SK-N-SH (cell line): ENCODE measurements around the gene TMEM147. TPM values are rescaled to one million over a fixed set of nuclear protein-coding genes. Genes with fewer than 3 reads are reported as not detected.

Experiments
- CTCF ChIA-PET: fragments of 300-600, 350-600 bp; formaldehyde crosslinking; extraction: SDS; loops from one replicate; lab custom pipeline; 2021; lab: Yijun Ruan, JAX
- POLR2A ChIA-PET: fragments of 350-600 bp; sonication (Branson Sonifier 250); formaldehyde crosslinking; extraction: SDS; loops from one replicate; lab custom pipeline; 2020; ENCODE audit warnings: antibody characterized with exemption, inconsistent platforms; lab: Yijun Ruan, JAX
- DNase-seq: peaks from one replicate; pipeline ENCODE4 v3.0.0; 2012
- H2AFZ ChIP-seq: fragments of 200-600 bp; sonication (generic); 2 replicates; pipeline ENCODE4 v1.8.1; 2016; ENCODE audit warnings: antibody characterized with exemption, mild to moderate bottlenecking, low read depth
- H3F3A ChIP-seq: fragments of 200-600 bp; sonication (generic); replicated peaks from 2 replicates; pipeline ENCODE3; 2016; ENCODE audit warnings: antibody characterized with exemption, mild to moderate bottlenecking; ENCODE audit not compliant: insufficient read depth
- H3K27ac ChIP-seq, 2 experiments: fragments of 200-500 bp in 1 of 2; fragments of 200-600 bp in 1 of 2; sonication (Bioruptor generic) in 1 of 2; sonication (generic), shearing (Covaris generic) in 1 of 2; 2 replicates each; pipeline versions ENCODE4 v1.5.1 to v1.6.1; 2014 to 2016; ENCODE audit warnings: low read depth in 2 of 2, inconsistent platforms in 1 of 2, low read length in 1 of 2, mild to moderate bottlenecking in 1 of 2, mixed read lengths in 1 of 2
- H3K27me3 ChIP-seq: fragments of 200-600 bp; sonication (generic), shearing (Covaris generic); 2 replicates; pipeline ENCODE4 v1.6.1; 2016; ENCODE audit warnings: mixed run types; ENCODE audit not compliant: insufficient read depth
- H3K36me3 ChIP-seq, 2 experiments: fragments of 200-500 bp in 1 of 2; fragments of 200-600 bp in 1 of 2; sonication (Bioruptor generic) in 1 of 2; sonication (generic) in 1 of 2; replicated peaks in 1 of 2; 2 replicates each; pipeline versions ENCODE3 to v1.5.1; 2014 to 2016; ENCODE audit warnings: low read length in 1 of 2, mild to moderate bottlenecking in 1 of 2; ENCODE audit not compliant: insufficient read depth in 2 of 2, control insufficient read depth in 1 of 2
- H3K4me1 ChIP-seq, 2 experiments: fragments of 200-500 bp in 1 of 2; fragments of 200-600 bp in 1 of 2; sonication (Bioruptor generic) in 1 of 2; sonication (generic), shearing (Covaris generic) in 1 of 2; 2 replicates each; pipeline versions ENCODE4 v1.5.1 to v1.6.1; 2014 to 2016; ENCODE audit warnings: low read depth in 1 of 2, low read length in 1 of 2, mixed run types in 1 of 2; ENCODE audit not compliant: insufficient read depth in 2 of 2, control insufficient read depth in 1 of 2
- H3K4me2 ChIP-seq: fragments of 200-600 bp; sonication (generic), shearing (Covaris generic); 2 replicates; pipeline ENCODE4 v1.6.1; 2017; ENCODE audit warnings: mixed run types
- H3K4me3 ChIP-seq, 2 experiments: fragments of 200-500 bp in 1 of 2; fragments of 200-600 bp in 1 of 2; sonication (Bioruptor generic) in 1 of 2; sonication (generic), shearing (Covaris generic) in 1 of 2; 2 replicates each; pipeline versions ENCODE4 v1.5.1 to v1.8.1; 2014 to 2016; ENCODE audit warnings: low read depth in 2 of 2, inconsistent platforms in 1 of 2, low read length in 1 of 2, mild to moderate bottlenecking in 1 of 2, mixed read lengths in 1 of 2, moderate library complexity in 1 of 2
- H3K79me2 ChIP-seq: fragments of 200-600 bp; sonication (generic); 2 replicates; pipeline ENCODE4 v1.8.1; 2017; ENCODE audit warnings: mild to moderate bottlenecking; ENCODE audit not compliant: insufficient read depth
- H3K9ac ChIP-seq: fragments of 200-600 bp; sonication (generic); 2 replicates; pipeline ENCODE4 v1.6.1; 2017; ENCODE audit warnings: mixed run types
- H3K9me2 ChIP-seq: fragments of 200-600 bp; sonication (generic); 2 replicates; pipeline ENCODE4 v1.6.1; 2017; ENCODE audit warnings: mixed run types
- H3K9me3 ChIP-seq: fragments of 200-600 bp; sonication (generic); 2 replicates; pipeline ENCODE4 v1.6.1; 2017; ENCODE audit warnings: mixed run types, mild to moderate bottlenecking, moderate library complexity
- H4K20me1 ChIP-seq: fragments of 200-600 bp; sonication (generic); 2 replicates; pipeline ENCODE4 v1.6.1; 2017; ENCODE audit warnings: mild to moderate bottlenecking, mixed run types; ENCODE audit not compliant: insufficient read depth
- EZH2phosphoT487 ChIP-seq: fragments of 200-600 bp; sonication (generic); IDR thresholded peaks from 2 replicates; pipeline ENCODE4 v1.6.1; 2017; ENCODE audit warnings: low read depth, mixed run types, mild to moderate bottlenecking, antibody characterized with exemption, moderate library complexity, borderline replicate concordance
- FOSL2 ChIP-seq: IDR thresholded peaks from 2 replicates; pipeline ENCODE4 v1.4.0; 2012; ENCODE audit warnings: low read depth, mild to moderate bottlenecking, moderate library complexity, borderline replicate concordance
- FOXM1 ChIP-seq: IDR thresholded peaks from 2 replicates; pipeline ENCODE4 v1.4.0; 2012; ENCODE audit warnings: low read depth, mild to moderate bottlenecking
- GABPA ChIP-seq: IDR thresholded peaks from 2 replicates; pipeline ENCODE4 v1.4.0; 2012; ENCODE audit warnings: low read depth, mild to moderate bottlenecking
- JUND ChIP-seq: IDR thresholded peaks from 2 replicates; pipeline ENCODE4 v1.4.0; 2012
- MEF2A ChIP-seq: IDR thresholded peaks from 2 replicates; pipeline ENCODE4 v1.4.0; 2012; ENCODE audit warnings: low read depth, borderline replicate concordance
- NRF1 ChIP-seq: IDR thresholded peaks from 2 replicates; pipeline ENCODE4 v1.6.1; 2012; ENCODE audit warnings: low read depth, mild to moderate bottlenecking, low read length
- POLR2AphosphoS5 ChIP-seq: IDR thresholded peaks from 2 replicates; pipeline ENCODE4 v1.6.1; 2012; ENCODE audit warnings: low read depth, low read length
- RXRA ChIP-seq: IDR thresholded peaks from 2 replicates; pipeline ENCODE4 v1.4.0; 2012; ENCODE audit warnings: low read depth, mild to moderate bottlenecking, borderline replicate concordance
- SIN3A ChIP-seq: IDR thresholded peaks from 2 replicates; pipeline ENCODE4 v1.6.1; 2012; ENCODE audit warnings: low read depth, mild to moderate bottlenecking, low read length, moderate library complexity, borderline replicate concordance
- SMC3 ChIP-seq: IDR thresholded peaks from 2 replicates; pipeline ENCODE4 v1.6.1; 2012; ENCODE audit warnings: low read depth, low read length, improper control_type of control experiment
- TAF1 ChIP-seq: IDR thresholded peaks from 2 replicates; pipeline ENCODE4 v1.6.1; 2012; ENCODE audit warnings: low read depth, mild to moderate bottlenecking, low read length, moderate library complexity, borderline replicate concordance
- WGBS: methylation state at CpG from one replicate; pipeline ENCODE4 v1.1.6; 2017; ENCODE audit warnings: low lambda C conversion rate; 5-methylcytosine and 5-hydroxymethylcytosine counted together
- polyA plus RNA-seq, 3 experiments: library from polyadenylated mRNA; depleted of rRNA; stranded (reverse); fragments of >200 nt; gene quantifications; 2 replicates each; pipeline ENCODE4 v1.2.3, GENCODE V29; 2012
- TF ChIP-seq, protein P1 (sequence below): fragments of 150-350 bp; IDR thresholded peaks from 2 replicates; pipeline ENCODE4 v1.6.1; 2017; ENCODE audit warnings: antibody characterized with exemption, low read length, low read depth, borderline replicate concordance
- TF ChIP-seq, protein P2 (sequence below): IDR thresholded peaks from 2 replicates; pipeline ENCODE4 v1.4.0; 2012; ENCODE audit warnings: low read depth, borderline replicate concordance
- TF ChIP-seq, protein P3 (sequence below): fragments of 150-350 bp; IDR thresholded peaks from 2 replicates; pipeline ENCODE4 v1.6.1; 2016; ENCODE audit warnings: mild to moderate bottlenecking, low read depth, low read length
- TF ChIP-seq, protein P4 (sequence below): IDR thresholded peaks from 2 replicates; pipeline ENCODE4 v1.4.0; 2012; ENCODE audit warnings: low read depth

The TMEM147 gene
- polyA plus RNA-seq, 1 of the 3 experiments (the other 2 are of a cell fraction), result 202 TPM

DNA sequence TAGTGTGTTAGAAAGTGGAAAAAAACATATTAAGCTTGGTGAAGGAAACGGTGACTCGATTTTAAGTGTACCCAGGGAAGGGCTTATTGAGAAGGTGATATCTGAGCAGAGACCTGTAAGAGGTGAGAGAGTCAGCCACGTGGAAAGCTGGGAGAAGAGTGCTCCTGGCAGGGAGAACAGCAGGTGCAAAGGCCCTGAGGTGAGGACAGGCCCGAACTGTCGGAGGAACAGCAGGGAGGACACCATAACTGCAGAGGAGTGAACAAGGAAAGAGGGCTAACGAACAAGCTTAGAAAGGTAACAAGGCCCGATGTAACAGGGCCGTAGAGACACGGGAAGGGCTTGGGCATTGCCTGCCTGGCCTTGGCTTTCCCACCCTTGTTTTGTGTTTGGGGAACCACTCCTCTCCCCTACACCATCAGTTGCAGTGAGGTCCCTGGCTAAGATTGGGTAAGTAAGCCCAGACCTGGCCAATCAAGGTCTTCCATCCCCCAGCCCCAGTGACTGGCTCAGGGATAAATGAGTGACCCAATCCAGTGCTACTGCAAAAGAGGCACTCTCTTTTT, 10.7 kb downstream of the TMEM147 start:
- Histone ChIP-seq H3K4me2 (no peak overlapping the region), H3K27ac (no peak overlapping the region), H3K36me3 (no peaks in the 10 kb centered on the region), H3K4me3 (no peak overlapping the region), H4K20me1 (no peaks in the 10 kb centered on the region), H3K9me3 (no peaks in the 10 kb centered on the region), H3K4me1 (peaks cover 0 to 11% of the 10 kb centered on the region in 2 experiments; a peak in 1 of 4 replicates), H3K27me3 (peaks cover 26% of the 10 kb centered on the region), H2AFZ (no peak overlapping the region), H3F3A (no peaks in the 10 kb centered on the region), H3K9ac (no peak overlapping the region), H3K79me2 (no peaks in the 10 kb centered on the region), H3K9me2 (no peaks in the 10 kb centered on the region)
- TF ChIP-seq TAF1, result no peak
- TF ChIP-seq EZH2phosphoT487, result no peak
- no peak for TF ChIP-seq MEF2A
- no peak for TF ChIP-seq FOXM1
- TF ChIP-seq, protein P1, sequence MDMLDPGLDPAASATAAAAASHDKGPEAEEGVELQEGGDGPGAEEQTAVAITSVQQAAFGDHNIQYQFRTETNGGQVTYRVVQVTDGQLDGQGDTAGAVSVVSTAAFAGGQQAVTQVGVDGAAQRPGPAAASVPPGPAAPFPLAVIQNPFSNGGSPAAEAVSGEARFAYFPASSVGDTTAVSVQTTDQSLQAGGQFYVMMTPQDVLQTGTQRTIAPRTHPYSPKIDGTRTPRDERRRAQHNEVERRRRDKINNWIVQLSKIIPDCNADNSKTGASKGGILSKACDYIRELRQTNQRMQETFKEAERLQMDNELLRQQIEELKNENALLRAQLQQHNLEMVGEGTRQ, result no peak
- TF ChIP-seq POLR2AphosphoS5, result no peak
- no peak for TF ChIP-seq JUND
- no peak for DNase-seq
- POLR2A ChIA-PET, result no interaction called here
- CTCF ChIA-PET, result interaction anchor here (0.7 to 3.9 kb wide), 15 partner anchors 9 to 264 kb away, joined by 3 to 15 read pairs (median 4); partner anchors contain the start of gene HAUS5
- 74% methylated on average over 9 of the region's 9 CpGs for WGBS

DNA sequence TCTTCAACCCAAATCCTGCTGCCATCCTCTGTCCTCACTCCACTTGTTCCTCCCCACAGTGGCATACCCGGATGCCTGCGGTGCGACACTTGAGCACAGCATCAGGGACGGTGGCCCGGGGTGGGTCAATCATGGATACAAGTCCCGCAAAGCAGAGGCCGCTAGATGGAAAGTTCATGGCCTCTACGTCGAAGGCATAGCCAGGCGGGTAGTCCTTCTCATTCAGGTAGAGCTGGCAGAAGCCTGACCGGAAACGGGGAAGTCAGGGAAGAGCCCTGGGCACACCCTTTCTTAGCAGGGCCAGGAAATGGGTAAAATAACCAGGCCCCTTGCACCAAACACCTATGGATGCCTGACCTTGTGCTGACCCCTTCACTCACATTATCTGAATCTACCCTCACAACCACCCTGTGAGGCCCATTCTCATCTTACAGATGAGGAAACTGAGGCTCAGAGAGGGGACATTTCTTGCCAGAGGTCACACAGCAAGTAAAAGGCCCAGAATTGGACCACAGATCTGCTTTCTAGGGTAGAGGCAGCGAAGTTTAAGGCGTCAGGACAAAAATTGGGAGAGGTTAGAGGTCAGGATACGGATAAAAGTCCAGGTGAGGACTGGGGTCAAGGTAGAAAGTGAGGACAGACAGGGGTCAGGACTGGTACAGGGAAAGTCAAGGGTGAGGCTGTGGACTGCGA, 11.6 kb downstream of the TMEM147 start:
- peaks cover 35% of the 10 kb centered on the region for H3K27me3 ChIP-seq
- TF ChIP-seq, protein P2, sequence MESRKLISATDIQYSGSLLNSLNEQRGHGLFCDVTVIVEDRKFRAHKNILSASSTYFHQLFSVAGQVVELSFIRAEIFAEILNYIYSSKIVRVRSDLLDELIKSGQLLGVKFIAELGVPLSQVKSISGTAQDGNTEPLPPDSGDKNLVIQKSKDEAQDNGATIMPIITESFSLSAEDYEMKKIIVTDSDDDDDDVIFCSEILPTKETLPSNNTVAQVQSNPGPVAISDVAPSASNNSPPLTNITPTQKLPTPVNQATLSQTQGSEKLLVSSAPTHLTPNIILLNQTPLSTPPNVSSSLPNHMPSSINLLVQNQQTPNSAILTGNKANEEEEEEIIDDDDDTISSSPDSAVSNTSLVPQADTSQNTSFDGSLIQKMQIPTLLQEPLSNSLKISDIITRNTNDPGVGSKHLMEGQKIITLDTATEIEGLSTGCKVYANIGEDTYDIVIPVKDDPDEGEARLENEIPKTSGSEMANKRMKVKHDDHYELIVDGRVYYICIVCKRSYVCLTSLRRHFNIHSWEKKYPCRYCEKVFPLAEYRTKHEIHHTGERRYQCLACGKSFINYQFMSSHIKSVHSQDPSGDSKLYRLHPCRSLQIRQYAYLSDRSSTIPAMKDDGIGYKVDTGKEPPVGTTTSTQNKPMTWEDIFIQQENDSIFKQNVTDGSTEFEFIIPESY, result no peak
- no peak for TF ChIP-seq GABPA
- no peak for TF ChIP-seq NRF1
- TF ChIP-seq POLR2AphosphoS5, result no peak
- no peak for TF ChIP-seq FOSL2
- no peak for TF ChIP-seq JUND
- no peak for TF ChIP-seq RXRA
- TF ChIP-seq SMC3, result no peak
- TF ChIP-seq, protein P3, sequence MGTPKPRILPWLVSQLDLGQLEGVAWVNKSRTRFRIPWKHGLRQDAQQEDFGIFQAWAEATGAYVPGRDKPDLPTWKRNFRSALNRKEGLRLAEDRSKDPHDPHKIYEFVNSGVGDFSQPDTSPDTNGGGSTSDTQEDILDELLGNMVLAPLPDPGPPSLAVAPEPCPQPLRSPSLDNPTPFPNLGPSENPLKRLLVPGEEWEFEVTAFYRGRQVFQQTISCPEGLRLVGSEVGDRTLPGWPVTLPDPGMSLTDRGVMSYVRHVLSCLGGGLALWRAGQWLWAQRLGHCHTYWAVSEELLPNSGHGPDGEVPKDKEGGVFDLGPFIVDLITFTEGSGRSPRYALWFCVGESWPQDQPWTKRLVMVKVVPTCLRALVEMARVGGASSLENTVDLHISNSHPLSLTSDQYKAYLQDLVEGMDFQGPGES, result no peak
- TF ChIP-seq, protein P4, sequence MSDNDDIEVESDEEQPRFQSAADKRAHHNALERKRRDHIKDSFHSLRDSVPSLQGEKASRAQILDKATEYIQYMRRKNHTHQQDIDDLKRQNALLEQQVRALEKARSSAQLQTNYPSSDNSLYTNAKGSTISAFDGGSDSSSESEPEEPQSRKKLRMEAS, result no peak
- TF ChIP-seq SIN3A, result no peak
- H3K9me3 ChIP-seq, result no peaks in the 10 kb centered on the region
- H3K4me2 ChIP-seq, result no peak overlapping the region
- ChIA-PET POLR2A (interaction anchor here (1.2 kb wide), 2 partner anchors 91 to 145 kb away, joined by 4 to 5 read pairs; partner anchors contain the start of gene COX6B1), CTCF (interaction anchor here (0.9 to 3.9 kb wide), 10 partner anchors 8 to 263 kb away, joined by 3 to 20 read pairs (median 6); partner anchors contain the start of gene HAUS5)
- H3K79me2 ChIP-seq, result no peaks in the 10 kb centered on the region
- H3K4me3 ChIP-seq, result no peak overlapping the region; a peak in 2 of 4 replicates
- no peaks in the 10 kb centered on the region for H3K9me2 ChIP-seq
- peaks cover 0 to 11% of the 10 kb centered on the region in 2 experiments; a peak in 1 of 4 replicates for H3K4me1 ChIP-seq
- no peak overlapping the region for H2AFZ ChIP-seq
- H4K20me1 ChIP-seq, result no peaks in the 10 kb centered on the region
- DNase-seq, result no peak
- 90% methylated on average over 16 of the region's 16 CpGs for WGBS
- no peak overlapping the region for H3K9ac ChIP-seq
- no peaks in the 10 kb centered on the region for H3F3A ChIP-seq
- H3K27ac ChIP-seq, result no peak overlapping the region
- no peaks in the 10 kb centered on the region for H3K36me3 ChIP-seq
